ENCODE results near the gene ZNF727.

GRCh38 chr7:64045301-64046040 is at the start of gene ZNF727:
- TF ChIP-seq CTCF (IDR thresholded peaks at IDR 0.05): no peak
- TF ChIP-seq EP300 (IDR thresholded peaks at IDR 0.05): no peak

Data from ovary (tissue), 3 donors.